Placental epithelial cell (primary cell): Measurements from ENCODE around the gene CFAP107. TPM values are rescaled to one million over a fixed set of nuclear protein-coding genes. Genes with fewer than 3 reads are reported as not detected.

Experiments
- total RNA-seq: library from RNA; depleted of rRNA; stranded (reverse); fragments of >200 nt; gene quantifications from 2 replicates; pipeline ENCODE4 v1.2.3, GENCODE V29; 2012

Gene CFAP107, protein sequence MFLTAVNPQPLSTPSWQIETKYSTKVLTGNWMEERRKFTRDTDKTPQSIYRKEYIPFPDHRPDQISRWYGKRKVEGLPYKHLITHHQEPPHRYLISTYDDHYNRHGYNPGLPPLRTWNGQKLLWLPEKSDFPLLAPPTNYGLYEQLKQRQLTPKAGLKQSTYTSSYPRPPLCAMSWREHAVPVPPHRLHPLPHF
- not detected in 2 replicates for total RNA-seq

GRCh38 chr1:12745992-12746323 is at the start of gene CFAP107:
Gene CFAP107, plus strand, starts transcription at chr1:12746200. Its CDS starts 231 bp downstream, at chr1:12746431.

GRCh38 chr1:12715896-12716437 is 30.0 kb upstream of the CFAP107 start, which contains the start of gene AADACL3:
Gene AADACL3, plus strand, starts transcription at chr1:12716110. Its CDS starts 67 bp downstream, at chr1:12716177.

GRCh38 chr1:12773438-12773837 is 27.4 kb downstream of the CFAP107 start, which contains the start of gene PRAMEF12:
Gene PRAMEF12, plus strand, starts transcription at chr1:12773738. Its CDS starts 1,130 bp downstream, at chr1:12774868.

DNA sequence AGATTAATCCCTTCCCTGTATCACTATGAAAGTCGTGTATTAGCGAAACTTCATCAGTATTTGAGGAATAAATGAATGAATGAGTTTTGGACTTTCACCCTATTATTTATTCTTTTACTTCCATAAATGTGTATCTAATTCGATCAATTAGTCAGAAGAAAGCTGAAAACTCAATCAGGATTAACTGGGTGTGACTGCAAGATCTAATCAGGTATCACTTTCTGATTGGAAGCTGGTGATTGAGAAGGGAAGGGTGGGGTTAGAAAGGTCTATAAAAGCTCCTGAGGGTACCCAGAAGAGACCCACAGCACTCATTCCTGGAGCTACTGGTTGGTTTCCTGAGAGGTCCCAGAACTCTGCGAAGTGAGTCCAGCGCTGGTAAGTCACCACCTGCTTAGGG is 45.1 kb downstream of the CFAP107 start, which contains the start of gene PRAMEF1:
Gene PRAMEF1 (plus strand): TSS at position 301 of the 400 bp plus-strand sequence. CDS start 1,831 bp downstream, outside the sequence.

Other genes with a start within 250 kb of the CFAP107 start
- 16.1 and 29.1 TPM in 2 replicates for gene DHRS3, start 128.0 kb upstream of the CFAP107 start, total RNA-seq
- gene AADACL4, start 102.1 kb upstream of the CFAP107 start, total RNA-seq, result under 0.01 TPM in 1 of 2 replicates, not detected in the other
- gene AADACL3, start 30.1 kb upstream of the CFAP107 start, total RNA-seq, result not detected in 2 replicates
- gene PRAMEF12, start 27.5 kb downstream of the CFAP107 start, total RNA-seq, result not detected in 2 replicates
- 0.11 TPM in 1 of 2 replicates, not detected in the other for gene PRAMEF1, start 45.2 kb downstream of the CFAP107 start, total RNA-seq
- not detected in 2 replicates for gene PRAMEF11, start 85.2 kb downstream of the CFAP107 start, total RNA-seq
- not detected in 2 replicates for gene HNRNPCL1, start 102.5 kb downstream of the CFAP107 start, total RNA-seq
- not detected in 2 replicates for gene PRAMEF2, start 110.9 kb downstream of the CFAP107 start, total RNA-seq
- gene PRAMEF4, start 140.0 kb downstream of the CFAP107 start, total RNA-seq, result not detected in 2 replicates
- not detected in 2 replicates for gene PRAMEF10, start 152.1 kb downstream of the CFAP107 start, total RNA-seq
- not detected in 2 replicates for gene PRAMEF7, start 170.4 kb downstream of the CFAP107 start, total RNA-seq
- gene PRAMEF6, start 201.4 kb downstream of the CFAP107 start, total RNA-seq, result not detected in 2 replicates